ENCODE data around the gene SAP130. TPM values are rescaled to one million over a fixed set of nuclear protein-coding genes. Genes with fewer than 3 reads are reported as not detected.

Gene SAP130
- total RNA-seq, 1 donor from 2014 or later: 27.1 TPM

GRCh38 chr2:128037649-128038048 lies 9.8 kb upstream of the SAP130 start:
- no peak for ATAC-seq (ENCODE audit: low read depth)
- Mint-ChIP-seq H3K4me1 (no peaks in the 10 kb centered on the region), H3K27me3 (peaks cover 14% of the 10 kb centered on the region), H3K9me3 (peaks cover 22% of the 10 kb centered on the region), H3K4me3 (no peak overlapping the region), H3K27ac (no peak overlapping the region), H3K36me3 (ENCODE audit: low read depth) (no peaks in the 10 kb centered on the region)
- no peak for DNase-seq
- CTCF ChIA-PET: no interaction called here
- TF ChIP-seq CTCF (IDR thresholded peaks at IDR 0.05): no peak
- POLR2A ChIA-PET: no interaction called here
- intact Hi-C loops (cut with micrococcal nuclease): no loop called here

- H3K9me3 Mint-ChIP-seq: peaks cover 24% of the 10 kb centered on the region
- no peak for ATAC-seq (ENCODE audit: low read depth)
- ChIA-PET CTCF (no interaction called here), POLR2A (no interaction called here)
- H3K36me3 Mint-ChIP-seq (ENCODE audit: low read depth): no peaks in the 10 kb centered on the region
- no peaks in the 10 kb centered on the region for H3K4me1 Mint-ChIP-seq
- no peak overlapping the region for H3K4me3 Mint-ChIP-seq
- intact Hi-C loops (cut with micrococcal nuclease): no loop called here
- no peak overlapping the region for H3K27ac Mint-ChIP-seq
- peaks cover 15% of the 10 kb centered on the region for H3K27me3 Mint-ChIP-seq
- no peak for DNase-seq
- no peak for TF ChIP-seq CTCF (IDR thresholded peaks at IDR 0.05)
Measured at GRCh38 chr2:128036748-128037607, 9.1 kb upstream of the SAP130 start.

- ATAC-seq (ENCODE audit: low read depth): no peak
- H3K4me1 Mint-ChIP-seq: peaks cover 7% of the 10 kb centered on the region
- TF ChIP-seq CTCF (IDR thresholded peaks at IDR 0.05): no peak
Measured at GRCh38 chr2:128032092-128032491, 4.2 kb upstream of the SAP130 start.

GRCh38 chr2:128028668-128029054 lies 802 bp upstream of the SAP130 start:
- Mint-ChIP-seq H3K4me1 (peaks cover 18% of the 10 kb centered on the region), H3K27ac (peak overlapping the region; percentile 63), H3K36me3 (ENCODE audit: low read depth) (peaks cover 5% of the 10 kb centered on the region), H3K4me3 (peak overlapping the region; percentile 88), H3K9me3 (peaks cover 6% of the 10 kb centered on the region), H3K27me3 (peaks cover 5% of the 10 kb centered on the region)
- TF ChIP-seq CTCF (IDR thresholded peaks at IDR 0.05): no peak
- intact Hi-C loops (cut with micrococcal nuclease): loop anchor here (1.0 to 5.0 kb wide), 8 partner anchors 63 to 1371 kb away; partner anchors contain the start of genes BIN1, ERCC3, GYPC and IWS1
- CTCF ChIA-PET: no interaction called here
- POLR2A ChIA-PET: interaction anchor here (2.9 kb wide), 1 partner anchor 62 kb away, joined by 31 read pairs; the partner anchor contains the start of gene UGGT1
- ATAC-seq (ENCODE audit: low read depth) (no peak), DNase-seq (no peak)

More at GRCh38 chr2:128032092-128032491, 4.2 kb upstream of the SAP130 start:
- Mint-ChIP-seq H3K36me3 (ENCODE audit: low read depth) (peaks cover 2% of the 10 kb centered on the region), H3K27ac (no peak overlapping the region), H3K27me3 (peaks cover 5% of the 10 kb centered on the region), H3K4me3 (no peak overlapping the region), H3K9me3 (peaks cover 13% of the 10 kb centered on the region)
- POLR2A ChIA-PET: no interaction called here
- DNase-seq: no peak
- intact Hi-C loops (cut with micrococcal nuclease): no loop called here
- CTCF ChIA-PET: no interaction called here

GRCh38 chr2:128027278-128027800 lies 520 bp downstream of the SAP130 start:
- peak overlapping the region; percentile 84 for H3K27ac Mint-ChIP-seq
- CTCF ChIA-PET: no interaction called here
- H3K36me3 Mint-ChIP-seq (ENCODE audit: low read depth): peaks cover 8% of the 10 kb centered on the region

More at GRCh38 chr2:128027278-128027800, 520 bp downstream of the SAP130 start:
- ATAC-seq (ENCODE audit: low read depth) (peak; percentile 82), DNase-seq (peak; percentile 92)
- no peak for TF ChIP-seq CTCF (IDR thresholded peaks at IDR 0.05)
- H3K27me3 Mint-ChIP-seq: no peaks in the 10 kb centered on the region
- intact Hi-C loops (cut with micrococcal nuclease): loop anchor here (1.0 to 5.0 kb wide), 7 partner anchors 141 to 1370 kb away; partner anchors contain the start of genes BIN1, ERCC3, GYPC and HS6ST1
- peak overlapping the region; percentile 92 for H3K4me3 Mint-ChIP-seq
- peaks cover 3% of the 10 kb centered on the region for H3K9me3 Mint-ChIP-seq
- POLR2A ChIA-PET: interaction anchor here (0.8 to 2.9 kb wide), 2 partner anchors 11 to 64 kb away, joined by 4 to 31 read pairs; partner anchors contain the start of gene UGGT1
- peaks cover 18% of the 10 kb centered on the region for H3K4me1 Mint-ChIP-seq
